NT2/D1 (cell line): ENCODE data around the gene SEC14L5.

ENCODE experiments used
- SUZ12 ChIP-seq: IDR thresholded peaks from 2 replicates; pipeline ENCODE4 v1.6.1; 2011; ENCODE audit not compliant: insufficient read length, insufficient read depth; ENCODE audit errors: extremely low read depth
- YY1 ChIP-seq: IDR thresholded peaks from 2 replicates; pipeline ENCODE4 v1.6.1; 2011; ENCODE audit not compliant: insufficient read length, insufficient read depth

DNA sequence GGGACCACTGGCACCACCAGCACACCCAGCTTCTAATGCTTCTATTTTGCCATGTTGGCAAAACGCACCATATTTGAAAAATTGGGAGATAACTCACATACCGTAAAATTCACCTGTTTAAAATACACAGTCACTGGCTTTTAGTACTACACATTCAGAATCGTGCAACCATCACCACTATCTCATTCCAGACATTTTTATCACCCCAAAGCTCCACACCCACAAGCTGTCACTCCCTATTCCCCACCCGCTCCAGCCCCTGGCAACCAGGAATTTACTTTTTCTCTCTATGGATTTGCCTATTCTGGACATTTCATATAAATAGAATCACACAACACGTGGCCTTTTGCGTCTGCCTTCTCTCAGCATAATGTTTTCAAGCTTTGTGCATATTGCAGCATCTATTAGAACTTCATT is 46.2 kb upstream of the SEC14L5 start:
- TF ChIP-seq YY1 (no peak), SUZ12 (no peak)
